ENCODE measurements around the gene TCEAL4.

TCEAL4 gene

DNA sequence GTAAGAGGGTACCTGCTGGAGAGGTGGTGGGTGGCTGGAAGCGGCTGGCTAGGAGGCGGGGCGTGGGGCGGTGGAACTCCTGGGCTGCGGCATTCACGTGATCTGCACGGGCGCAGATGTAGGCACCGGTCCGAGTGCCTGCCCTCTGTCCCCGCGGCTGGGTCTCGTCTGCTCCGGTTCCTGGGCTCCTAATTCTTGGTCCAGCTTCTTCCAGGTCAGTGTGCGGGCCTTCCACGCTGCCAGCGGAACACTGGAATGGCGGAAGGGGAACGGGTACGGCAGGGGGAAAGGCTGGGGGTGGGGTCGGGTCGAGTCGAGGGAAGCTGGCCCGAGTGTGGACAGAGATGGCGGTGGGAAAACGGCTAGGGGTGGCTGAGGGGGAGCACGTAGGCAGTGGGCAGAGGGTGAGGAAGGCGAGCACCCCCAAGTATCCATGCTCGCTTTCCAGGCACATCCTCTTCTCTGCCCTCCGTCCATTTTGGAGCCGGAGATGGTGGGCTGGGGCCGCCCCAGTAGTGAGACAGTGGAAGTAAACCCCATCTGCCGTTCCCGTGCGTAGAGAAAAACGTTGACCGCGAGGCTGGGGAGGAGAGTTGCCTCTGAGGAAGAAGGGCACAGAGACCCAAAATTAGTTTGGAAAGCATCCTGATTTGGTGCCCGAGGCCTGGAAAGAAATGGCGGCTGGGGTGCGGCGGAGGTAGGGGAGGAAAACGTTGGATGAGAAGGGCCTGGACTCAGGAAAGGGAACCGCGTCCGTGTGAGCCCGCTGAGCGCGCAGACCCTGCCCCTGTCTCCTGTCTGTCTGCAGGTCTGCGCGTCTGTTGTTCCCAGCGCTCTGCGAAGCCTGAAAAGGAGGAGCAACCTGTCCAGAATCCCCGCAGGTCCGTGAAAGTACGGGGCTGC lies at the start of gene TCEAL4:
TCEAL4 (plus strand) TSS at position 105 of the 903 bp plus-strand sequence. CDS start 1,161 bp downstream, outside the sequence.
- no peak for DNase-seq (ENCODE audit: insufficient read length, low spot score)
- no peak for FAIRE-seq
- TF ChIP-seq CTCF (IDR thresholded peaks at IDR 0.05; ENCODE audit: insufficient read depth, missing control alignments) = no peak

- no peak for DNase-seq (ENCODE audit: insufficient read length, low spot score)
- no peak for TF ChIP-seq CTCF (IDR thresholded peaks at IDR 0.05; ENCODE audit: insufficient read depth, missing control alignments)
- FAIRE-seq = no peak
Measured at GRCh38 chrX:103536071-103536470, 49.2 kb upstream of the TCEAL4 start.

DNA sequence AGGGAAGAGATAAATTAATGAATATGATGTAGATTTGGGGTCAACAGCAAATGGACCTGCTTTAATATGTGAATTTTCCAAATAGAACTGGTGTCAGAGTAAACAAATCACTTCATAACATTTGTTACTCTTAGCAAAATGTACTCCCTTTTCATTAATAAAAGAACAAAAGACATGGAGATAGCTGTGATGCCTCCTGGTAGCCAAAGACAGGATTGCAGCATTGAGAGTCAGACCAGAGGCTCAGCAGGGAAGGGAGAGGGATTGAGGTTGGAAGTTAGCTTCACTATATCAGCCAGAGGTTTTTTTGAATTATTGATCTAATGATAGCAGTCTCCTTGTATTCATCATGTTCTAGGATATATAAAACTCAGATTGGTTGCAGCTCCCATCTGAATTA lies 48.6 kb upstream of the TCEAL4 start:
- DNase-seq (ENCODE audit: insufficient read length, low spot score) (no peak), FAIRE-seq (no peak)
- no peak for TF ChIP-seq CTCF (IDR thresholded peaks at IDR 0.05; ENCODE audit: insufficient read depth, missing control alignments)

DNA sequence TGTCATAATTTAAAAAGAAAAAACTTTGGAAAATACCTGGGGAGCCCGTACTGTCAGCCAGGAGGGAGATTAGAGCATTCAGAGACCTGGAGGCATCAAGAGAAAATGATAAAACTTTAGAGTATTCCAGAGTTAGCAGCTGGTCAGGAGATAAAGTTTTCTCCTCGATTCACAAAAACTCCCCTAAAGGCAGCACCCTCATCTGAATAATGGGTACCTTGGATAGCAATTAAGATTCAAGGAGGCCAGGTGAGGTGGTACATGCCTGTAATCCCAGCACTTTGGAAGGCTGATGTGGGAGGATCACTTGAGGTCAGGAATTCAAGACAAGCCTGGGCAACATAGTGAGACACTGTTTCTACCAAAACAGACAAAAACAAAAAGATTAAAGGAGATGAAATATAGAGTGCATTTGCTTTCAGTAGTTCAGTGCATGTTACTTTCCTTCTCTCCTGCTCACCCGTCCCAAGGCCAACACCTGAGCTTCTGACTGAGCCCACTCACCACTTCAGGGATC lies 47.4 kb upstream of the TCEAL4 start:
- FAIRE-seq (no peak), DNase-seq (ENCODE audit: insufficient read length, low spot score) (no peak)
- no peak for TF ChIP-seq CTCF (IDR thresholded peaks at IDR 0.05; ENCODE audit: insufficient read depth, missing control alignments)

DNA sequence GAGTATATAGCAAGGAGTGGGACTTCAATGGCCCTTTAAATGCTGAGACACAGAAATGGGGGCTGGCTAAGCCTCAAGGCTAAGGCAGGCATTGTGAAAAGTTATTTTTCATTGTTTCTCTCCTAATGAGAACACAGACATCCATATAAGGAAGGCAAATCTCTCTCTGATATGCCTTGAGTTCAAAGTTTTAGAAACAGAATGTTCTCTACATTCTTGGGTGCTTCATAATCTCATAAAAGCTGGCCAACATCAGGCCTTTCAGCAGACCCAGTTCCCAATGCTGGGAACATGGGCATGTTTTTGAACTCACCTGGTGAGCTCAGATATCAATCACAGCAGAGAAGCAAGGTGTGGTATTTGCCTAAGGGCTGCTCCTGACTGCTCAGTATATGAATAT lies 46.6 kb upstream of the TCEAL4 start:
- DNase-seq (ENCODE audit: insufficient read length, low spot score) (no peak), FAIRE-seq (no peak)
- no peak for TF ChIP-seq CTCF (IDR thresholded peaks at IDR 0.05; ENCODE audit: insufficient read depth, missing control alignments)

DNA sequence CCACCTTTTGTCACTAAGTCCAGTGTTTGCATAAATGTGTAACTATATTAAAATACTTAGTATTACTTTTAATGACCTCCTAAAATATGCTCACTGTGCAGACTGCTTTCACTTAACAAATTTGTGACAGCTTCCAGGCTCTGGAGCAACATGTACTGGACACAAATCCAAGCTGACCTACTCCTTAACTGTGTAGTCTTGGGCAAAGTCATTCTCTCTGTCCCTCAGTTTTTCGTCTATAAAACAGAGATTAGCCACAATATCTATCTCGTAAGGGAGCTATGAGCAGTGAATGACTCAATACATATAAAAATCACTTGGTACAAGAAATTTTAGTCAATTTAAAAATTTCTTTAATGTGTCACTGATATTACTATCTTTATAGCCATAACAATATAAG lies 45.6 kb upstream of the TCEAL4 start:
- no peak for TF ChIP-seq CTCF (IDR thresholded peaks at IDR 0.05; ENCODE audit: insufficient read depth, missing control alignments)
- no peak for FAIRE-seq
- DNase-seq (ENCODE audit: insufficient read length, low spot score) = no peak

DNA sequence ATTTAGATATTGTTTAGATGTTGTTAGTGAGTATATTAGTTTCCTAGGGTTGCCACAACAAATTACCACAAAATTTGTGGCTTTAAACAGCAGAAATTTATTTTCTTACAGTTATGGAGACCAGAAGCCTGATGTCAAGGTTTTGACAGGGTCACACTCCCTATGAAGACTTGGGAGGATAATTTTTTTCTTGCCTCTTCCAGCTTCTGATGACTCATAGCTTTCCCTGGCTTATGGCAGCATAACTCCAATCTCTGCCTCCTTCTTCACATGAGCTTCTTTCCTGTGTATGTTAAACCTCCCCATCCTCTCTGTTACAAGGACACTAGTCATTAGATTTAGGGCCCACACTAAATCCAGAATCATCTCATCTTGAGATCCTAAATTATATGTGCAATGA lies 45.2 kb upstream of the TCEAL4 start:
- no peak for TF ChIP-seq CTCF (IDR thresholded peaks at IDR 0.05; ENCODE audit: insufficient read depth, missing control alignments)
- no peak for FAIRE-seq
- DNase-seq (ENCODE audit: insufficient read length, low spot score) = no peak
